ENCODE results near the gene MOB3A. TPM values are rescaled to one million over a fixed set of nuclear protein-coding genes. Genes with fewer than 3 reads are reported as not detected.

Gene MOB3A
- total and polyA plus RNA-seq, 2 of the 13 experiments (the other 11 are each of a cell fraction or from before 2014, with no cell fraction given), result 3.5 to 17.8 TPM

- in situ Hi-C loops (cut with HindIII; ENCODE audit: extremely low pct_ligation_motif_present, low pct_unique_long_range_greater_than_20kb) (no loop called here), intact Hi-C loops (cut with micrococcal nuclease; ENCODE audit: unreplicated experiment) (no loop called here)
- ChIA-PET POLR2A (no interaction called here), CTCF (ENCODE audit: low intra/inter-chr PET ratio, low total read pairs) (no interaction called here)
- no peak for FAIRE-seq
- Histone ChIP-seq H3K36me3 (replicated peaks in 1 of 2; ENCODE audit: control insufficient read depth in 1 of 2, insufficient read depth in 2 of 2, low read length in 2 of 2) (no peaks in the 10 kb centered on the region; a peak in 1 of 5 replicates), H3K4me3 (replicated peaks in 1 of 3; ENCODE audit: insufficient read depth in 1 of 3, low read depth in 2 of 3, low read length in 3 of 3) (no peak overlapping the region), H3K27ac (ENCODE audit: extremely low read length, insufficient read depth, low read length) (peak overlapping the region; percentile 11), H4K20me1 (ENCODE audit: insufficient read depth, low read length) (no peaks in the 10 kb centered on the region), H3K4me2 (ENCODE audit: low read depth, low read length) (0 out of 2 replicates have a peak overlapping the region, but pooled peaks have one; percentile 2), H3K4me1 (ENCODE audit: insufficient read depth, low read length) (peaks cover 61% of the 10 kb centered on the region), H3K9ac (ENCODE audit: insufficient read depth, low read depth, low read length) (no peak overlapping the region), H3K9me3 (ENCODE audit: low read length) (no peaks in the 10 kb centered on the region), H3K27me3 (ENCODE audit: control insufficient read depth in 1 of 2, insufficient read depth in 2 of 2, low read length in 2 of 2) (no peaks in the 10 kb centered on the region), H2AFZ (ENCODE audit: low read length) (no peak overlapping the region), H3K79me2 (ENCODE audit: insufficient read depth, low read length) (peaks cover under 1% of the 10 kb centered on the region)
- WGBS (ENCODE audit: low lambda C conversion rate), result 88% methylated on average over 9 of the region's 16 CpGs
- ATAC-seq, result no peak
- BruUV-seq (replicated peaks), result no TSS peak
- no peak for DNase-seq (ENCODE audit: low spot score)
- TF ChIP-seq ZNF292 (CRISPR knock-in tag; IDR thresholded peaks at IDR 0.05; ENCODE audit: borderline replicate concordance, low read depth) (peak; percentile 25; the same call in 1 of the 2 replicates), PRMT3 (CRISPR knock-in tag; IDR thresholded peaks at IDR 0.05; ENCODE audit: borderline replicate concordance, low read depth) (no peak), ZNF253 (CRISPR knock-in tag; IDR thresholded peaks at IDR 0.05; ENCODE audit: borderline replicate concordance) (no peak), AHDC1 (CRISPR knock-in tag; IDR thresholded peaks at IDR 0.05; ENCODE audit: borderline replicate concordance) (no peak), ZNF850 (CRISPR knock-in tag; conservative IDR thresholded peaks at IDR 0.05) (no peak), ZNF501 (CRISPR knock-in tag; IDR thresholded peaks at IDR 0.05) (peak; percentile 21; the same call in 1 of the 2 replicates), ZFP41 (CRISPR knock-in tag; IDR thresholded peaks at IDR 0.05; ENCODE audit: borderline replicate concordance) (0 out of 2 replicates have a peak, but pooled peaks have one; percentile 54), ZGPAT (CRISPR knock-in tag; IDR thresholded peaks at IDR 0.05) (no peak), ZNF552 (CRISPR knock-in tag; IDR thresholded peaks at IDR 0.05; ENCODE audit: borderline replicate concordance) (no peak), MED13 (CRISPR knock-in tag; IDR thresholded peaks at IDR 0.05) (no peak), ZNF333 (CRISPR knock-in tag; IDR thresholded peaks at IDR 0.05; ENCODE audit: borderline replicate concordance) (0 out of 2 replicates have a peak, but pooled peaks have one; percentile 28), RFX5 (IDR thresholded peaks at IDR 0.05; ENCODE audit: low read depth, low read length) (no peak), ZNF713 (CRISPR knock-in tag; IDR thresholded peaks at IDR 0.05) (no peak)
These were observed 7.0 kb downstream of the MOB3A start for GRCh38 chr19:2089001-2089711.

Data from HepG2 (cell line).